GM20431 (cell line): Measurements from ENCODE around the gene OSMR.

ENCODE experiments used
- in situ Hi-C: fragments of 300-500 bp; cut with MseI, MboI; formaldehyde crosslinking; loops from one replicate; pipeline ENCODE4 v1.15.0; 2020; ENCODE audit warnings: low sequenced_read_pairs; ENCODE audit not compliant: unreplicated experiment

The OSMR gene

DNA sequence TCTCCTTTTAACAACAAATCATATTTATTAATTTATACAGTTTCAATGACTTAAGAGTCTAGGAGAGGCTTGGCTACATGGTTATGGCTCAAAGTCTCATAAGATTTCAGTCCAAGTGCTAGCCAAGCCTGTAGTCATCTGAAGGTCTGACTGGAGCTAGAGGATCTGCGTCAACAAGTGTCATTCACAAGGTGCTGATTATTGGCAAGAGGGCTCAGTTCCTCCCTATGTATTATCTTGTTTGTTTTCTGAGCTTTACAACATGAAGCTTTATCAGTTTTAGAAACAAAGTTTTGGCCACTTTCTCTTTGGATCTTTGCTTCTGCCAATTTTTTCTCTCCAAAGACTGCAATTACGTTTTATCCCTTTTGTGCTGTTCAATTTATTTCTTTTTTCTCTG is 133.7 kb downstream of the OSMR start:
- in situ Hi-C loops: no loop called here
